OCI-LY3 (cell line): Measurements from ENCODE around the gene AGBL1.

ENCODE experiments used
- EZH2phosphoT487 ChIP-seq: fragments of 200-600 bp; shearing (Covaris generic); IDR thresholded peaks from 2 replicates; pipeline ENCODE4 v1.6.1; 2018; ENCODE audit warnings: antibody characterized with exemption, mixed run types, low read depth
- TF ChIP-seq, protein P1 (sequence below): fragments of 200-600, 300-600 bp; sonication (generic); IDR thresholded peaks from 2 replicates; pipeline ENCODE4 v1.5.1; 2014; ENCODE audit warnings: antibody characterized with exemption, low read length, low read depth

DNA sequence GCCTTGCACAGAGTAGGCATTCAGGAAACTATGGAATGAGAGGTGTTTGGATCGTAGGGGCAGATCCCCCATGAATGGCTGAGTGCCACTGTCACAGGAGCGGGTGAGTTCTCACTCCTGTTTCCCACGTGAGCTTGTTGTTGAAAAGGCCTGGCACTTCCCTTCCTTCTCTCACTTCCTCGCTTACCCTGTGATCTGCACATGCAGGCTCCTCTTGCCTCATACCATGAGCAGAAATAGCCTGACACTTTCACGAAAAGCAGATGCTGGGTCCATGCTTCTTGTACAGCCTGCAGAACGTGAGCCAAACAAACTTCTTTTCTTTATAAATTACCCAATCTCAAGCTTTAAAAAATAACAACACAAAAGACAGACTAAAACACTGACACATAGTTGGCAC lies 55.4 kb downstream of the AGBL1 start:
- TF ChIP-seq, protein P1, sequence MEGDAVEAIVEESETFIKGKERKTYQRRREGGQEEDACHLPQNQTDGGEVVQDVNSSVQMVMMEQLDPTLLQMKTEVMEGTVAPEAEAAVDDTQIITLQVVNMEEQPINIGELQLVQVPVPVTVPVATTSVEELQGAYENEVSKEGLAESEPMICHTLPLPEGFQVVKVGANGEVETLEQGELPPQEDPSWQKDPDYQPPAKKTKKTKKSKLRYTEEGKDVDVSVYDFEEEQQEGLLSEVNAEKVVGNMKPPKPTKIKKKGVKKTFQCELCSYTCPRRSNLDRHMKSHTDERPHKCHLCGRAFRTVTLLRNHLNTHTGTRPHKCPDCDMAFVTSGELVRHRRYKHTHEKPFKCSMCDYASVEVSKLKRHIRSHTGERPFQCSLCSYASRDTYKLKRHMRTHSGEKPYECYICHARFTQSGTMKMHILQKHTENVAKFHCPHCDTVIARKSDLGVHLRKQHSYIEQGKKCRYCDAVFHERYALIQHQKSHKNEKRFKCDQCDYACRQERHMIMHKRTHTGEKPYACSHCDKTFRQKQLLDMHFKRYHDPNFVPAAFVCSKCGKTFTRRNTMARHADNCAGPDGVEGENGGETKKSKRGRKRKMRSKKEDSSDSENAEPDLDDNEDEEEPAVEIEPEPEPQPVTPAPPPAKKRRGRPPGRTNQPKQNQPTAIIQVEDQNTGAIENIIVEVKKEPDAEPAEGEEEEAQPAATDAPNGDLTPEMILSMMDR: no peak
- no peak for TF ChIP-seq EZH2phosphoT487
